Measurements from ENCODE around the gene MYH4.

GRCh38 chr17:10396524-10397163 lies 72.7 kb downstream of the MYH4 start:
- TF ChIP-seq EZH2 (IDR thresholded peaks at IDR 0.05; ENCODE audit: insufficient read depth, poor library complexity, severe bottlenecking), result no peak
- no peak for TF ChIP-seq EZH2phosphoT487 (IDR thresholded peaks at IDR 0.05; ENCODE audit: insufficient read depth, low read depth)

All from GM23248 (cell line).